Dermis blood vessel endothelial cell (primary cell): ENCODE results near the gene ARID4B. TPM values are rescaled to one million over a fixed set of nuclear protein-coding genes. Genes with fewer than 3 reads are reported as not detected.
"Not testable (repeated sequence)": the region's sequence is repeated elsewhere in the genome, so short reads cannot be mapped to it uniquely, and the experiment has no call there.

Source experiments
- DNase-seq: peaks from one replicate; pipeline ENCODE4 v3.0.0; 2010
- total RNA-seq: library from RNA; depleted of rRNA; stranded (reverse); fragments of >200 nt; gene quantifications from 2 replicates; pipeline ENCODE4 v1.2.3, GENCODE V29; 2014

ARID4B gene
- total RNA-seq, 1 donor from 2014 or later, result 67.9 TPM

- DNase-seq, result peak; percentile 72
Measured at GRCh38 chr1:235329139-235329902, 1.3 kb upstream of the ARID4B start.

GRCh38 chr1:235328271-235329138 is 526 bp upstream of the ARID4B start, which contains the start of gene GGPS1:
Gene GGPS1 (plus strand): TSS chr1:235328570. CDS start chr1:235335265, 6,695 bp downstream.
- peak; percentile 100 for DNase-seq

GRCh38 chr1:235326719-235327558 is 1.0 kb downstream of the ARID4B start:
- peak; percentile 72 for DNase-seq

- DNase-seq, result no peak
Measured at GRCh38 chr1:235325854-235326253, 2.1 kb downstream of the ARID4B start.

GRCh38 chr1:235325139-235325538 is 2.8 kb downstream of the ARID4B start:
- DNase-seq, result no peak

GRCh38 chr1:235324296-235324695 is 3.7 kb downstream of the ARID4B start:
- no peak for DNase-seq

- no peak for DNase-seq
Measured at GRCh38 chr1:235320521-235321179, 7.3 kb downstream of the ARID4B start.

- DNase-seq, result no peak
Measured at GRCh38 chr1:235319255-235319654, 8.7 kb downstream of the ARID4B start.

GRCh38 chr1:235317168-235317567 is 10.8 kb downstream of the ARID4B start:
- peak; percentile 55 for DNase-seq

- DNase-seq, result no peak
Measured at GRCh38 chr1:235315735-235316134, 12.2 kb downstream of the ARID4B start.

- no peak for DNase-seq
Measured at GRCh38 chr1:235315173-235315572, 12.8 kb downstream of the ARID4B start.

- no peak for DNase-seq
Measured at GRCh38 chr1:235313931-235314678, 13.9 kb downstream of the ARID4B start.

- DNase-seq, result no peak
Measured at GRCh38 chr1:235313262-235313661, 14.7 kb downstream of the ARID4B start.

- DNase-seq, result not testable (repeated sequence)
Measured at GRCh38 chr1:235309206-235309605, 18.8 kb downstream of the ARID4B start.

- no peak for DNase-seq
Measured at GRCh38 chr1:235307158-235308124, 20.5 kb downstream of the ARID4B start.

GRCh38 chr1:235304549-235305451 is 23.2 kb downstream of the ARID4B start:
- DNase-seq, result peak; percentile 60

- DNase-seq, result no peak
Measured at GRCh38 chr1:235302143-235302542, 25.8 kb downstream of the ARID4B start.

GRCh38 chr1:235299169-235299858 is 28.7 kb downstream of the ARID4B start:
- no peak for DNase-seq
